ENCODE results near the gene AGAP1.

- TF ChIP-seq POLR2A (IDR thresholded peaks at IDR 0.05) (no peak), CTCF (IDR thresholded peaks at IDR 0.05) (no peak)
Observed at GRCh38 chr2:236176951-236177350, 683.1 kb downstream of the AGAP1 start.
